Left kidney (tissue), 2 donors: Measurements from ENCODE around the gene TRPV6. TPM values are rescaled to one million over a fixed set of nuclear protein-coding genes. Genes with fewer than 3 reads are reported as not detected.
A peak's percentile ranks its signal among the peaks of the same experiment; 100 is the strongest.

Experiments used
- DNase-seq: peaks from one replicate; pipeline ENCODE4 v3.0.0-alpha.2; 2013
- polyA plus RNA-seq: library from polyadenylated mRNA; unstranded; fragments of 120-200 nt; gene quantifications from one replicate; pipeline ENCODE4 v1.2.1, GENCODE V29; 2013; ENCODE audit not compliant: insufficient read length

Gene TRPV6
- polyA plus RNA-seq, 1 donor: 12.3 TPM

DNA sequence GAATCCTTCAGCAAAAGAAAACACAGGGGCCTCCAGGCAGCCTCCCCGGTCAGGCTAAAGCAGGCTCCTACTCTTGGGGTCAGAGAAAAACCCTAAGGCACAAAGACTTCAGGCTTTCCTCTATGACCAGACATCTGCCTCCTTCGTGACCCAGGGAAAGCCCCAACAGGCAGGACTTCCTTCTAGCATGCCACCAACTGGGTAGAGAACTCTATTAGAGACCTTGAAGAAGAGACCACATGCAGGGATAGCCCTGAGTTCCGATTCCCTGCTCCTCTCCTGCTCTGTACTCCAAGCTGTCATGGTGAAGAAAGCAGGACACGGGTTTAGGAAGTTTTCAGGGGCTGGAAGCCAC lies 1.3 kb downstream of the TRPV6 start:
- no peak for DNase-seq

DNA sequence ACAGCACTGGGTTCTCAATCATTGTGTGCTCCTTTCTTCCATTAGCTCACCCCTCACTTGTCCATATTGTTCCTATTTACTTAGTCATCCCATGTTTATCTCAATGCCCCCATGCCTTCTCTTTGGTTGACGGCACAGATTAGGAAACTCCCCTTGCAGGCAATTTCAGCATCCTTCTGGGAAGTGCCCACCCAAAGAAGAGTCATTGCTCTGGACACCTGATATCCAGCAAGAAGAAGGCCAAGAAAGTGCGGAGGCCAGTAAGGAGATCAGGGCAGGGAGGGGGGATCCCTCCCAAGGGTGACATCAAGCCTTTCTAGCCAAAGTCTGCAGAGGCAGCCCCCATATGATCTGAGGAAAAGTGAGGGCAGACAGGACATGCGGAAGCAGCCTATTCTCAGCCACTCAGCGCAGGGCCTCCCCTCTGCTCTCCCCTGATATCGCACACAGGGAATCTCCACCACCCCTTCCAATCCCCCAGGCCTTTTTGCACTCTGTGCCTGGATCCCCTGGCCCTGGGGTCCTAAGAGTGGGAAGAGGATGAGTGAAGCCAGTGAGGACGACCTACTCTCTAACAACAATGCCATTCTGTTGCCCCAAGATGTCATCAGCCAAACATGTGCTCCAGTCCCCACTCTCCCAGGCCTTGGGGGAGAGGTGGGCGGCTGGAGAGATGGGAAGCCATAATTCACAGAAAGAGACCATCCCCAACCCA lies 1.8 kb downstream of the TRPV6 start:
- no peak for DNase-seq

DNA sequence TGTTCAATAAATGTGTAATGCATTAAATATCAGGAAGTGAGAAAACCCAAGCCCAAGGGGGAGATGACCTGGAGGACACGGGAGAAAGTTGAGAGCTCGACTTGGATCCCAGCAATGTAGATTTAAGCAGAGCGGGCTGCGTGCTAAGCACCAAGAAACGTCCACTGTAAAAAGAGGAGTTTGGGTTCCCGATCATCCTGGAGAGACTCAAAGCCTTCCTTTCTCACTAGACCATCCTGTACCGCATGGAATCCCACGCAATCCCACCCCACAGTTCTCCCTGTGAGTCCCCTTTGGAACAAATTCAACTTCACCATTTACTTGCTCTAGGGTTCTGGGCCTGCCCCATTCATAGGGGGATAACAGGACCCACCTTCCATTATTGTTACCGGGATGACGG lies 2.4 kb downstream of the TRPV6 start:
- DNase-seq: no peak

DNA sequence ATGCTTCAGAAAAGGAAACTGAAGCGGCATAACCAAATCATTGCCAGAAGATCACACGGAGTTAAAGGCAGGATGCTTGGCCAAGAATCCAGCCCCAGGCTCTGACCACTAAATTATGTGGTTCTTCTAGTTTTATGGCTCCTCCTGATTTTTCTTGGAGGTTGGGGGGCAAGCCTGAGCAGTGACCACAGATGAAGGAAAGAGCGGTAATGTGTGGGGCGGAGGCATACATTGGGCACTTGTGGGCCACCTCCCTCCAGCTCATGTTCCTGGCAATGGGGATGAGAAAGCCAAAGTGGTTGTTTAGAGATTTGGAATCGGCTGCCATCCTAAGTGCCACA lies 3.2 kb downstream of the TRPV6 start:
- no peak for DNase-seq

DNA sequence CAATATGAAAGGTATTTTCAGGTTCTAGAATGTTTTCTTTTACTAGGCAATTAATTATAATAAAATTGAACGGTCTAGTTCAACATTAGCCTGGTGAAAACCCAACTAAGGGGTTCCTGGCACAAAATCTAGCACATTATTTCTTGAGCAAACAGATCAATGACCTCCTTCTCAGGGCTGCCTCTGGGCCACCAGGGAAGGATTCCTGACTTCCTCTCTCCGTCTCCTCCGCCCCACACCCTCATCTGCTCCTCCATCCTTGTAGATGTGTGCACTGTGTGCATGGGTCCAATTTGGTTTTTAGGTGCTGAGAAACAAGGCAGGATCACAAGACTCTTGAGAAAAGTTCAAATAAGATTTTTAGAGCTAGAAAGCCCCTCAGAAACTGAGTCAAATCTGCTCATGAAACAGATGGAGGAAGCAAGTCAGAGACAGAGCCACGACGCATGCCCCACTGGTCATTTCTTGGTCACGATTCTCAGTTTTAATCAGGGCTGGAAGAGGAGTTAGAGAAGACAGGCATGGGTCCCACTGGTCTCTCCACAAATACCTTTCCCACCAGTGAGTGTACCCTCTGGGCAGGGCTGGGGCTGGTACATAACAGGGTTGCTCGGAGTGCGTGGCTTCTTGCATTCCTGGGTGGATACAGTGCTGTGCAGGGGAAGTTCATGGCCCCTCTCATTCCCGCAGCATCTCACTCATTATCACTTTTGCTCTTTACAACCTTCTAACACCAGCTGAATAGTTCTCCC lies 3.8 kb downstream of the TRPV6 start:
- DNase-seq: no peak

DNA sequence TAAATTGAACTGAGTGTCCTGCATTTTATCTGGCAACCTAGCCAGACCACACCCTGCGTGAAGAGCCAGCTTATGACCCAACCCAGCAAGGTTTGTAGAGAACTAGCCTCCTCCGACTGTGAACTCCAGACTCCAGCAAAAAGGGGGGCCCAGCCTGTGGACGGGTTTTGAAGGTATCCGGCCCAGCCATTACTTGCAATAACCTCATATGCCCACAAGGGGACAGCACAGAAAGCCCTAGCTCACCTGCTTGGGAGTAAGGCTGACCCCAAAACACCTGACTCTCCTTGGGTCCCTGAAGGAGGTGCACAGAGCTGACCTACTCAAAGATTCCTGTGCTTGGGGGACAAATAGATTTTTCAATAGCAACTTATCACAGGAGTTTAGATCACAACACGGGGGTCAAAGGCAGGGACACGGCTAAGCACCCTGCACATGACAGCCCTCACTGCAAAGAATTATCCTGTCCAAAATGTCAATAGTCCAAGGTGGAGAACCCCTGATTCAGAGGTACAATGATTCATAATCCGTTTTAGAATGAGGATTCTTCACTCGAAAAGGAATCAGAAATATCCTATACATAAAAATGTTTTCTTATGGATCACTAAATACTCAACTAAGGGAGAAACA lies 4.6 kb downstream of the TRPV6 start:
- peak; percentile 26 for DNase-seq

DNA sequence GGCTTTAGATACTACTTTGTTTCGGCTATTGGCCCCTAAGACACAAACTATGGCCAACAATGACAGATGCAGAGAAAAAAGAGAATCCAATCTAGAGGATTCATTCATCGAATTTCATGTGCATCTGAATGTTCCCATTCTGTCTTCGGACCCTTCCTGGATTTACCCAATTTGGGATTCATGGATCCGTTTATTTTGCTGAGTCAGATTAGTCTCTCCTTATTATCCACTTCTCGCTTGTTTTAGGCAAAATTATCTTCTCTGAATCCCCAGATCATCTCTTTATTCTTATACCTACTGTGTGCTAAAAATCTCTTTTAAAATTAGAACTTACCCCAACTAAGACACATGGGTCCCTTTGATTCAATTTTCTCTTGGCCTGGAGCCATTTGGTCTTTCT lies 6.5 kb downstream of the TRPV6 start:
- DNase-seq: no peak

DNA sequence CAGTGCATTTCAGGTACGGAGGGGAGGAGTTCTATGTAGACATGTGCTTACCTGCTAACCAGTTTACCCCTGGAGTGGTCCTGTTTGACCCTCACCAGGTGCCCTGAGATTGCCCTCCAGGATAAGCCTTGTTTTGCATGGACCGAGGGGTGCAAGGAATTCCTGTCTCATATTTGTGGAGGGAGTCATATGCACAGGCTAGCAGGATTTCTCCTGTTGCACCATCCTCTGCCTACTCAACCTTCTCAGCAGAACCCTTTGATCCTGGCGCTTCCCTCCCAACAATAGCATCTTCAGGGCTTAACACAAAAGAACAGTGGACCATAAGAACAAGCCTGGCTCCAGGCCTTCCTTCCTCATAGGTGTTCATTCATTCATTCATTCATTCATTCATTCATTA lies 7.2 kb downstream of the TRPV6 start:
- no peak for DNase-seq

DNA sequence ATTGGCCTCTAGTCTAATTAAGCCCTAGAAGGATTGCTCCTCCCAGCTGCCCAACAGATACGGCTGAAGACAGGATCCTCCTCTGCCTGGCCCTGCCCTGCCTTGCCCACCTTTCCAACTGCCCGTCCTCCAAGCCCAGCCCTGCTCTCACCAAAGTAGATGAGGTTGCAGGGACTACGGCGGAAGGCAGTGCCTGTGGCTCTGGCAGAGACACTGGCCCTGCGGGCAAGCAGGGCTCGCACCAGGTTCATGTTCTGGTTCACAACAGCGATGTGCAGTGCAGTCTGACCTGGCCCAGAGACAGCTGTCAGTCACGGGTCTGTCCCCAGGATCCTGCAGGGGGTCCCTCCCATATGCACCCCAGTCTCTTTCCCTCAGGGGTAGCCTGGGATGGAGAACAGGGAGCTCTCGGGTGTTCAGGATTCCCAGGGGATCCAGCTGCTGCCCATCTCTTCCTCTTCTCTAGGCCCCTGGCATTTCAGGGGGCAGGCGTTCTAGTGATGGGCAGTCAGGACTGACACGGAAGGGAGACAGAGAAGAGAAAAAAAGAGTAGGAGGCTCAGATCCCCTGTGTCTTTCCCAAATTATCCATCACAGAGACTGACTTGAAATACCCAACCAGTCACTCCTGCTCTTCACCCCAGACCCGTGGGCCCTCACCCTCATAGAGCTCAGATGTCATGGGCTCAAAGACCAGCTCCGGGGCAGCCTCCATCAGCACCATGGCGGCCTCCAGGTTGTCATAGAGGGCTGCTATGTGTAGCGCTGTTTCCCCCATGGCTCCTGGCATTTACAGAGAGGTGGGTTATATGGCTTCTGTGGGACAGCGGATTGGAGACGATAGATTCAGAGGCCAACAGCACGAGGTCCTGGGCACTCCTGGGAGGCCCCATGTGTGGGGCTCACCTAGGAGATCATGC lies 8.3 kb downstream of the TRPV6 start:
- DNase-seq: no peak

DNA sequence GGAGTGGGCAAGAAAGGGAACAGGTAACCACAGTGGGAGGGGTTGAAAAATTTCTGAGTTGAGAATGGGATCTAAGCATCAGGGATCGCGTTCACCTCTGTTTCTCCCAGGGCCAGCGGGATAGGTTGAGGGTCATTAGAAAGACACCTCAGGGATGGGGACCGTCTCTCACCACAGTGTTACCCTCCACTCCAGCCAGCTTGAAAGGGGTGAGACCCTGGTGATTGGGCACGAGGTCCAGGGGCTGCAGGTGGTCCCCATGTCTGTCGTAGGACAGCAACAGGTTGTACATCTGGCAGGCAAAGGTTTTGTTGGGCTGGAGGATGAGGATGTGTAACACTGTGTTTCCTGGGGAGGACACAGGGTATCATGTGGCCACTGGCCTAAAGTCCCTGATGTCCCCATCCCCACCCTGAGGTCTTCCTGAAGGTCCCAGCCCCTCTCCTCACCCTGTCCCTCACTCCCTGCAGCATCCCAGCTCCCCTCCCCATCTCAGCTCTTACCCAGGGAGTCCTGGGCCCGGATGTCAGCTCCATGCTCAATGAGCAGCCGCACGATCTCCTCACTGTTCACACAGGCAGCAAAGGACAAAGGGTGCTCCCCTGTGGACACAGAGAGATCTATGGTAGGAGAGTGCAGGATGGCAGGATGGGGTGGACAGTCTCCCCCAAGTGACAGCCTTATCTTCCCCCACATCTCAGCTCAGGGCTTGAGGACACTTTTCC lies 9.1 kb downstream of the TRPV6 start:
- no peak for DNase-seq

DNA sequence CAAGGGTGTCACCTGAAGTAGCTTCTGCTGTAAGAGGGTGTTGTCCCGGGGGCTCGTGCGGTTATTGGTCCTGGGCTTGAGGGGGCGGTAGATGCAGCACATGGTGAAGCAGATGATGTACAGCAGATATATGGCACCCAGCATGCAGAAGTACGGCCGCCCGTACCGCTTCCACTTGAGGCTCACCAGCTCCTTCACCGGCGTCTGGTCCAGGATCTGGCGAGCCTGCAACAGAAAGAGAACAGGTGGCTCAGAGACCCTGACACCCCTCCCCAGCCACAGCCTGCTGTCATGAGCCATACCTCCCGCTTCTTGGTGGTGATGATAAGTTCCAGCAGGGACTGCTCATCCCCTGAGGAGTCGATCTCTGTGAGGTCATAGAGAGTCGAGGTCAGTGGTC lies 10.1 kb downstream of the TRPV6 start:
- DNase-seq: no peak

DNA sequence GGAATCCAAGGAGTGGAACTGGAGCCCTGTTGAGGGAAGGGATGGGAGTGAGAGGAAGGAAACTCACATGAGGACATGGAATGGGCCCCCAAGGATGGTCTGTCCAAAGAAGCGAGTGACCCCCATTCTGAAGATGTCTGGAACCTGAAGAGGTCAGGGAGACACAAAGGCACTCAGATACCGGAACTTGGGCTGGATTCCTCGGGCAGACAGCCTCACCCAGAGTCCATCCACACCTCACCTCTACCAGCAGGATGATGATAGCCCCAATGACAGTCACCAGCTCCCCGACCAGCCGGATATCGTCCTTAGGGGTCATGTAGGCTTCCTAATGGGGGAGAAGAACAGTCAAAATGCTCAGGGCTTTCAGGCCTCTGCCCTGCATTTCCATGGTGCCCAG lies 10.7 kb downstream of the TRPV6 start:
- no peak for DNase-seq

DNA sequence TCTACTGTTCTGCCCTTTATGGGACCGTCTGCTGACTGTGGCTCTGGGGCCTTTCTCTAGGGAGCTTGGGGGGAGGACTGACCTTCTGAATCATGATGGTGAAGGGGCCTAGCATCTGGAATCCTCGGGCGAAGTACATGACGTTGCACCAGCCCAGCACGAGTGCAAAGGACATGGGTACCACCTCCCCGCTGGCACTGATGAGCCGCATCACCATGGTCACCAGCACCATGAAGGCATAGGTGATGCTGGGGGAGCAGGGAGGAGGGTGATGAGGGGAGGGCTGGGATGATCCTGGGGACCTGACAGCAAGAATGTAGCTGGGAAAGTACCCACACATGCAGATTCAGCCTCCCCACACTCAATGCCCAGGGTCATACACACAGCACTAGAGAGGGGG lies 11.1 kb downstream of the TRPV6 start:
- no peak for DNase-seq

DNA sequence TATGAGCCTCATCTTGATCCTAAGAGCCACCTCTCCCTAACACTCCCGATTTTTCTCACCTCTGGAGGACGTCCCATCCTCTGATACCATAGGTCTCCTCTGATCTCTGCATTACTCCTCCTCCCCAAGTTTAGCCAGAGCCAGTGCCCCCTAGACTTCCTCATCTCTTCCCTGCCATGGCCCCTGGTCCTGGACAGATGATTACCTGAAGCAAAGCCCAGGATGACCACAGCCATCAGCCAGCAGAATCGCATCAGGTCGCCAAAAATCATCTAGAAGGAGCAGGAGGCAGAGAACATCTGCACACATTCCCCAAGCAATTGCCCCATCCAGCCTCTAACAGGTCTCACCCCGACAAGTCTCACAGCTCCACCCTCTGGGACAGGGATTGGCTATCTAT lies 11.7 kb downstream of the TRPV6 start:
- no peak for DNase-seq

DNA sequence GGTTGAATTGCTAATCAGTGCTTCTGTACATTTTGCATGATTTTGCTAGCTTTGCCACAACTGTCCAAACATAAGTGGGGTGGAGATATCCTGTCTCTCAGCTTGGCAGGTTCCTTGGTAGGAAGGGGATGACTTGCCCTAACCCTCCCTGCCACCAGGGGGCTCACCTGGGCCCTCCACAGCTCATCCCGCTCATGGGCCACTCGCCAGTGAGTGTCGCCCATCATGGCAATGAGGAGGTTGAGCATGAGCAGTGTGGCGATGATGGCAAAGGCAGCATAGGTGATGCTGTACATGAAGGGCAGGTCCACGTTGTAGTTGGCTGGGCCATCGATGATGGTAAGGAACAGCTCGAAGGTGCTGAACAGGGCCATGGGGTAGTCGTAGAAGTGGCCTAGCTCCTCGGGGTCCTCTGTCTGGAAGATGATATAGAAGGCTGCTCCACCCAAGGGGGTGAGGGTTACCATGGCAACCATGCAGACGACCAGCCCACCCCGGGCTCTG lies 12.2 kb downstream of the TRPV6 start:
- no peak for DNase-seq

DNA sequence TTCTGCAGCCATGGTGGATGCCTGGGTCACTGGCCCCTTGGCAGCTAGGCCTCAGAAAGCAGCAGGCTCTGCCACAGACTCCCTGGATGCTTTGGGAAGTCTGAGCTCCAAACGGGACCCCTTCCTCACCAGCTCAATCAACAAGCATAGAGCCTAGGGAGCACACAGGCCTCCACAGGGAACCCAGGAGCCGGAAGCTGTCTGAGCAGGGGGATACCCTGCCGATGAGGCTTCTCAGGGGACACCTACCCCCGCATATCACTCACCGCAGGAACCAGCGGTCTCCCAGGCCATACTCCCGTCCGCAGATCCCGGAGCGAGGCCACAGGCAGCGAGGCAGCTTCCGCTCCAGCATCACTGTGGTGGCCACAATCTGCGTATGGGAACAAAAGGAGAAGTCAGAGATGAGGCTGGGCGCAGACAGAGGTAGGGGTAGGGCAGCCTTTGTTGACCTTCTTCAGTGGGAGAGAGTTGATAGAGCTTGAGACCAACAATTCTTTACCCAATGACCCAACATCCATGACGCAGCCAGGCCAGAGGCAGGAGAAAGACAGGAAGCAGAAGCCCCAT lies 13.4 kb downstream of the TRPV6 start:
- no peak for DNase-seq

DNA sequence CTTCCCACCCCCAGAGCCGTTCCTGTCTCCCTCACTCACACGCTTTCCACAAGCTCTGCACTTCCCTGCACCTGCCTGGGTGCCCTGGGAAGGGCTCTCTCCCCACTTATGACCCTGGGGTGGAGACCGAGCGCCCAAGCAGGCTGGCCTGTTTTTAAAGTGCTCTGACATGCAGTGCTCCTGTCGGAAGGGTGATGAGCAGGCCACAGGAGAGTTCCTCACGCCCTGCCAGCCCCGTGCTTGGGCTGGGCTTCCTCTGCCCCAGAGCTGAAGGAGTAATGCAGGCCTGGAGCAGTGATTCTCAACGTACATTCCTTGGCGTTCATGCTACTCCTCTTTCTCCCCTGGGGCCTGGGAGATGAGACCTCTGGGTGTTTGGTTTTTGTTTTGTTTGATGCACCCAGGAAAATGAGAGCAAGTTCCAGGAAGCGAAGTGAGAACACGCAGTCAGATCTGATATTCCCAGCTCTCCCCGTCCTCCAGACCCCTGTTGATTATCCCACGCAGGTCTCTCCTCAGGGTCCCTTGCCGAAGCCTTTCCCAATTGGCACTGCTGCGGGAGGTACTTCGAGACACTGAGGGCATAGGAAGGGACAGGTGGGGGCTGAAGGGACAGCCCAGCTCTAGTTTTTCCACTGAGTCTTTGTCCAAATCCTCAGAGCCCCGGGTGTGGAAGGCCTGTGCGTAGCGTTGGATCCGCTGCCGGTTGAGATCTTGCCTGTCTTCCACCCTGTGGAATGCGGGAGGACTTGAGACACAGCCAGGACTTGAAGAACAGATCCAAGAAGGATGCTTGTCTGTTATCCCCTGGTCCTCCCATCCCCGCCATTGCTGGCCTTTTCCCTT lies 14.1 kb downstream of the TRPV6 start:
- no peak for DNase-seq

DNA sequence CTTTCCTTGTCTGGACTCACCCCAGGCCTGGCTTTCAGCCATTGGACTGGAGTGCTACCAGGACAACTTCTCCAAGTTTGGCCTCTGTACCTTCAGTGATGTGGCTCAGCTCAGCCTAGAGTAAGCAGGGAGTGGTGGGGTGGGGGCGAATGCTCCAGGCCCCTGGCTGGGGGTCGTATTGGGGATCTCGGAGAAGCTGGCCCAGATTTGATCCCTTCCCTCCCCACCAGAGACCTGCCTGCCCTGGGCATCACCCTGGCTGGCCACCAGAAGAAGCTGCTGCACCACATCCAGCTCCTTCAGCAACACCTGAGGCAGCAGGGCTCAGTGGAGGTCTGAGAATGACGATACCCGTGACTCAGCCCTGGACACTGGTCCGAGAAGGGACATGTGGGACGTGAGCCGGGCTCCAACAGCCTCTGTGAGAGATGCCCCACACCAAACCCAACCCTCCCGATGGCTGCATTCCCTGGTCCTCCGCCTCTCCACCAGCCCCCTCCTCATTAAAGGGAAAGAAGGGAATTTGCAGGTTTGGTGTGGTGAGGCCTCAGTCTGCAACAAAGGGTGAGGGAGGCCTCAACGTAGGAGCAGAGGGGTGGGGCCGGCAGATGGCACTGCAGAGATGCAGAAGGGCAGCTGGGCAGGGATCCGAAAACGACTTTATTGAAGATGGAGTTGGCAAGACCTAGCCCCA lies 14.8 kb downstream of the TRPV6 start:
- no peak for DNase-seq

DNA sequence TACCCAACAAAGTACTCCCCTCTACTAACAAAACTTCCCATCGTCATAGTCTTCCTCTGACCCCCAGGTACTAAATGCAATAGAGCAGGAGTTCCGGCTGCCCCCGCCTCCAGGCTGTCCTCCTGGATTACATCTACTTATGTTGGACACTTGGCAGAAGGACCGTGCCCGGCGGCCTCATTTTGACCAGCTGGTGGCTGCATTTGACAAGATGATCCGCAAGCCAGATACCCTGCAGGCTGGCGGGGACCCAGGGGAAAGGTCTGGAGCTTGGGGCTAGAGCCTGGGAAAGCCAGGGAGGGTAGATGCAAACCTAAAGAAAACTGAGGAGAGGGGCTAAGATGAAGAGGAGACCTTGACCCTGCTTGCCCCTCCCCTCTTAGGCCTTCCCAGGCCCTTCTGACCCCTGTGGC lies 15.4 kb downstream of the TRPV6 start:
- DNase-seq: no peak

DNA sequence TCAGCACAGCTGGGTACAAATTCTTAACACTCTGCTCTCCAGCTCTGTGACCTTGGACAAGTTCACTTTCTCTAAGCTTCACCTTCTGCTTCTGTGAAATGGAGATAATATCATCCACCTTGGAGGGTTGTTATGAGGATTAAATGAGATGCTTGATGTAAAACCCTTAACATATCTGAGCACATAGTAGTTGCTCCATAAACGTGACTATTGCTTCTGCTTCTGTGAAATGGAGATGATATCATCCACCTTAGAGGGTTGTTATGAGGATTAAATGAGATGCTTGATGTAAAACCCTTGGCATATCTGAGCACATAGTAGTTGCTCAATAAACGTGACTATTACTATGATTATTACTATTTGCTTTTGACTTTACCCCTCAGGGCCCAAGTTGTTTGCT lies 16.1 kb downstream of the TRPV6 start:
- no peak for DNase-seq
